B cell (primary cell): ENCODE measurements around the gene COMMD8. TPM values are rescaled to one million over a fixed set of nuclear protein-coding genes. Genes with fewer than 3 reads are reported as not detected.

Experiments
- ATAC-seq: fragments of 200-7000 bp; cut with Tn5 transposase; one replicate; pipeline ENCODE4 v1.10.0; 2021; ENCODE audit warnings: low read depth, mild to moderate bottlenecking, moderate number of reproducible peaks, moderate library complexity
- CTCF ChIA-PET: fragments of 350-600 bp; sonication (Branson Sonifier 250); formaldehyde crosslinking; loops from one replicate; lab custom pipeline; 2021; ENCODE audit warnings: antibody characterized with exemption, inconsistent platforms; lab: Charles Lee
- POLR2A ChIA-PET: fragments of 350-600 bp; sonication (Branson Sonifier 250); formaldehyde crosslinking; loops from one replicate; lab custom pipeline; 2021; ENCODE audit warnings: antibody characterized with exemption; lab: Charles Lee
- DNase-seq: peaks from one replicate; pipeline ENCODE4 v3.0.0; 2013
- H2AFZ ChIP-seq: 2 replicates; pipeline ENCODE4 v1.6.1; 2012; ENCODE audit warnings: mild to moderate bottlenecking, low read depth, low read length; ENCODE audit not compliant: insufficient read depth, poor library complexity, severe bottlenecking
- H3K27ac ChIP-seq, 2 donors: 1 replicate in 1 of 2; 2 replicates in 1 of 2; pipeline ENCODE4 v1.5.1; 2012 to 2013; ENCODE audit warnings: low read length in 2 of 2, mild to moderate bottlenecking in 2 of 2, moderate library complexity in 1 of 2
- H3K27me3 ChIP-seq, 4 experiments: fragments of 200-600 bp in 1 of 4; sonication (generic) in 1 of 4; replicated peaks in 1 of 4; 1 replicate in 2 of 4; 2 replicates in 2 of 4; pipeline versions ENCODE4 v1.6.1 to v1.7.0; 2013 to 2016; ENCODE audit warnings: low read length in 3 of 4, mild to moderate bottlenecking in 2 of 4, mixed read lengths in 1 of 4, moderate library complexity in 1 of 4; ENCODE audit not compliant: insufficient read depth in 4 of 4, control insufficient read depth in 3 of 4; ENCODE audit errors: control extremely low read depth in 1 of 4
- H3K36me3 ChIP-seq, 2 experiments: replicated peaks in 1 of 2; 1 replicate in 1 of 2; 2 replicates in 1 of 2; pipeline versions ENCODE4 v1.6.1 to v1.7.1; 2013; ENCODE audit warnings: low read length in 1 of 2; ENCODE audit not compliant: insufficient read depth in 2 of 2, control insufficient read depth in 1 of 2; ENCODE audit errors: control extremely low read depth in 1 of 2, extremely low read depth in 1 of 2
- H3K4me1 ChIP-seq, 2 donors: fragments of 200-600 bp in 1 of 2; sonication (generic) in 1 of 2; 1 replicate in 1 of 2; 2 replicates in 1 of 2; pipeline versions ENCODE4 v1.5.1 to v1.6.1; 2013 to 2017; ENCODE audit warnings: low read length in 2 of 2; ENCODE audit not compliant: control insufficient read depth in 2 of 2, insufficient read depth in 2 of 2
- H3K4me2 ChIP-seq: replicated peaks from 2 replicates; pipeline ENCODE3; 2012; ENCODE audit warnings: mild to moderate bottlenecking, low read depth, low read length; ENCODE audit not compliant: poor library complexity, severe bottlenecking
- H3K4me3 ChIP-seq, 5 experiments: fragments of 200-600 bp in 1 of 5; sonication (generic) in 1 of 5; 1 replicate in 3 of 5; 2 replicates in 2 of 5; pipeline versions ENCODE4 v1.5.1 to v1.7.0; 2011 to 2016; ENCODE audit warnings: low read length in 4 of 5, mild to moderate bottlenecking in 4 of 5, low read depth in 2 of 5, control low read depth in 1 of 5, moderate library complexity in 1 of 5; ENCODE audit not compliant: insufficient read depth in 1 of 5; ENCODE audit errors: control extremely low read depth in 1 of 5, extremely low read depth in 1 of 5
- H3K79me2 ChIP-seq: fragments of 200-600 bp; sonication (generic); one replicate; pipeline ENCODE4 v1.6.0; 2016; ENCODE audit warnings: low read length; ENCODE audit not compliant: control insufficient read depth, insufficient read depth
- H3K9ac ChIP-seq: fragments of 200-600 bp; sonication (generic); 2 replicates; pipeline ENCODE4 v1.6.1; 2017; ENCODE audit warnings: mild to moderate bottlenecking, low read length, moderate library complexity
- H3K9me3 ChIP-seq, 3 donors: one replicate each; pipeline versions ENCODE4 v1.6.1 to v1.7.1; 2013; ENCODE audit warnings: low read length in 2 of 3; ENCODE audit not compliant: control insufficient read depth in 2 of 3, insufficient read depth in 1 of 3; ENCODE audit errors: control extremely low read depth in 1 of 3
- H4K20me1 ChIP-seq: 2 replicates; pipeline ENCODE4 v1.6.0; 2012; ENCODE audit warnings: mild to moderate bottlenecking, low read length; ENCODE audit not compliant: insufficient read depth, control insufficient read depth, poor library complexity, severe bottlenecking
- H3K27ac Mint-ChIP-seq: one replicate; pipeline ENCODE4 v1.8.0; 2021; ENCODE audit warnings: mixed read lengths
- H3K27me3 Mint-ChIP-seq: one replicate; pipeline ENCODE4 v1.8.0; 2021; ENCODE audit warnings: mixed read lengths
- H3K4me1 Mint-ChIP-seq: one replicate; pipeline ENCODE4 v1.8.0; 2021; ENCODE audit warnings: mixed read lengths
- H3K4me3 Mint-ChIP-seq: one replicate; pipeline ENCODE4 v1.8.0; 2021; ENCODE audit warnings: mixed read lengths
- H3K9me3 Mint-ChIP-seq: one replicate; pipeline ENCODE4 v1.8.0; 2022; ENCODE audit warnings: mixed read lengths; ENCODE audit not compliant: insufficient read depth
- EZH2 ChIP-seq: IDR thresholded peaks from 2 replicates; pipeline ENCODE4 v1.6.1; 2012; ENCODE audit warnings: borderline replicate concordance, low read depth, mild to moderate bottlenecking, moderate library complexity, low read length; ENCODE audit not compliant: insufficient read depth, poor library complexity, severe bottlenecking
- WGBS: methylation state at CpG from one replicate; pipeline ENCODE4 v1.1.5; 2013; ENCODE audit warnings: missing lambda C conversion rate; ENCODE audit not compliant: insufficient coverage; 5-methylcytosine and 5-hydroxymethylcytosine counted together
- intact Hi-C: fragments of 100-400 bp; cut with micrococcal nuclease; formaldehyde crosslinking; loops from one replicate; pipeline ENCODE4 v1.10.0; 2022
- polyA plus RNA-seq: library from polyadenylated mRNA; depleted of rRNA; stranded (reverse); fragments of >200 nt; gene quantifications from 2 replicates; pipeline ENCODE4 v1.2.3, GENCODE V29; 2012
- total RNA-seq, 2 donors: library from RNA; stranded (reverse); fragments of 120-200 nt in 1 of 2; gene quantifications; 1 replicate in 1 of 2; 2 replicates in 1 of 2; pipeline versions ENCODE4 v1.2.3 to v1.2.4, GENCODE V29; 2013 to 2022
- TF ChIP-seq, protein P1 (sequence below): fragments of 200-600 bp; IDR thresholded peaks from one replicate; pipeline ENCODE4 v1.8.0; 2022; ENCODE audit warnings: antibody characterized with exemption, mild to moderate bottlenecking

COMMD8 gene
- total and polyA plus RNA-seq, 2 donors (not counting 1 experiment from before 2014, with no cell fraction given): 5.5 to 15.2 TPM

DNA sequence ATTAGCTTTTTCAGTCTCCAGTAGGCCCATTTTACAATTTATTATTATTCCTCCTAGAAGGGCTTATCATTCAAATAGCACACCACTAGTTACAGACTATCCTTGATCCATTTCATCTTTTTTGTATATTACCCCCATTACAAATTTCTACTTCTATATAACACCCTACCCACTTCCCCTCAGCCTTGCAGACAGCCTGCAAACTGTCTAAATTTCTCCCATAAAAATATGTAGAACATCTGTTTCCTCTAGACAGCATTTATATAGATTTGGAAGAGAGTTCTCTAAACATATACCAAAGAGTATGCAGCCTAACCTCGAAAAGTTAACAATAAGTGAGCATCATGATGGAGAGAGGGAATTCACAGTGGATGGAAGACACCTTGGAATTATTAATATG is 30.8 kb downstream of the COMMD8 start:
- intact Hi-C loops: no loop called here
- no peaks in the 10 kb centered on the region for H3K36me3 ChIP-seq
- H3K9ac ChIP-seq: no peak overlapping the region
- no peak for TF ChIP-seq EZH2
- TF ChIP-seq, protein P1, sequence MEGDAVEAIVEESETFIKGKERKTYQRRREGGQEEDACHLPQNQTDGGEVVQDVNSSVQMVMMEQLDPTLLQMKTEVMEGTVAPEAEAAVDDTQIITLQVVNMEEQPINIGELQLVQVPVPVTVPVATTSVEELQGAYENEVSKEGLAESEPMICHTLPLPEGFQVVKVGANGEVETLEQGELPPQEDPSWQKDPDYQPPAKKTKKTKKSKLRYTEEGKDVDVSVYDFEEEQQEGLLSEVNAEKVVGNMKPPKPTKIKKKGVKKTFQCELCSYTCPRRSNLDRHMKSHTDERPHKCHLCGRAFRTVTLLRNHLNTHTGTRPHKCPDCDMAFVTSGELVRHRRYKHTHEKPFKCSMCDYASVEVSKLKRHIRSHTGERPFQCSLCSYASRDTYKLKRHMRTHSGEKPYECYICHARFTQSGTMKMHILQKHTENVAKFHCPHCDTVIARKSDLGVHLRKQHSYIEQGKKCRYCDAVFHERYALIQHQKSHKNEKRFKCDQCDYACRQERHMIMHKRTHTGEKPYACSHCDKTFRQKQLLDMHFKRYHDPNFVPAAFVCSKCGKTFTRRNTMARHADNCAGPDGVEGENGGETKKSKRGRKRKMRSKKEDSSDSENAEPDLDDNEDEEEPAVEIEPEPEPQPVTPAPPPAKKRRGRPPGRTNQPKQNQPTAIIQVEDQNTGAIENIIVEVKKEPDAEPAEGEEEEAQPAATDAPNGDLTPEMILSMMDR: no peak
- H3K79me2 ChIP-seq: no peaks in the 10 kb centered on the region
- Mint-ChIP-seq H3K4me3 (no peak overlapping the region), H3K9me3 (peaks cover 4% of the 10 kb centered on the region), H3K4me1 (no peaks in the 10 kb centered on the region), H3K27me3 (no peaks in the 10 kb centered on the region), H3K27ac (no peak overlapping the region)
- POLR2A ChIA-PET: no interaction called here
- H3K4me2 ChIP-seq: no peak overlapping the region
- WGBS: no CpG with 5 or more reads among the region's 1 CpG
- DNase-seq (no peak), ATAC-seq (no peak)
- no peaks in the 10 kb centered on the region for H3K4me1 ChIP-seq
- CTCF ChIA-PET: interaction anchor here (0.8 kb wide), 1 partner anchor 51 kb away, joined by 3 read pairs; no protein-coding TSS in a partner anchor
- no peak overlapping the region for H2AFZ ChIP-seq
- H4K20me1 ChIP-seq: no peaks in the 10 kb centered on the region
- no peaks in the 10 kb centered on the region for H3K27me3 ChIP-seq
- H3K27ac ChIP-seq: no peak overlapping the region
- peaks cover 0 to 2% (median 0%) of the 10 kb centered on the region in 3 donors for H3K9me3 ChIP-seq
- no peak overlapping the region for H3K4me3 ChIP-seq

- no peak for TF ChIP-seq EZH2
- TF ChIP-seq, protein P1: no peak
- Histone ChIP-seq H3K27ac (no peak overlapping the region), H3K4me2 (no peak overlapping the region), H3K9me3 (no peaks in the 10 kb centered on the region), H4K20me1 (no peaks in the 10 kb centered on the region), H3K79me2 (no peaks in the 10 kb centered on the region), H3K4me1 (no peaks in the 10 kb centered on the region), H3K9ac (no peak overlapping the region), H3K36me3 (no peaks in the 10 kb centered on the region), H3K27me3 (no peaks in the 10 kb centered on the region), H2AFZ (no peak overlapping the region), H3K4me3 (no peak overlapping the region)
- Mint-ChIP-seq H3K9me3 (no peaks in the 10 kb centered on the region), H3K27ac (no peak overlapping the region), H3K4me1 (no peaks in the 10 kb centered on the region), H3K4me3 (no peak overlapping the region), H3K27me3 (no peaks in the 10 kb centered on the region)
- DNase-seq (no peak), ATAC-seq (no peak)
- intact Hi-C loops: no loop called here
- WGBS: no CpG with 5 or more reads among the region's 2 CpGs
- ChIA-PET POLR2A (no interaction called here), CTCF (interaction anchor here (0.6 to 1.1 kb wide), 2 partner anchors 8 to 57 kb away, joined by 3 to 4 read pairs; partner anchors contain the start of gene ATP10D)
Observed at GRCh38 chr4:47427935-47428334, 35.6 kb downstream of the COMMD8 start.
